ENCODE results near the gene ASB2.

The ASB2 gene

GRCh38 chr14:93960108-93960475, 16.3 kb downstream of the ASB2 start:
- peak; percentile 47 for DNase-seq

- DNase-seq, result peak; percentile 92
Measured at GRCh38 chr14:93959239-93960107, 16.9 kb downstream of the ASB2 start.

DNA sequence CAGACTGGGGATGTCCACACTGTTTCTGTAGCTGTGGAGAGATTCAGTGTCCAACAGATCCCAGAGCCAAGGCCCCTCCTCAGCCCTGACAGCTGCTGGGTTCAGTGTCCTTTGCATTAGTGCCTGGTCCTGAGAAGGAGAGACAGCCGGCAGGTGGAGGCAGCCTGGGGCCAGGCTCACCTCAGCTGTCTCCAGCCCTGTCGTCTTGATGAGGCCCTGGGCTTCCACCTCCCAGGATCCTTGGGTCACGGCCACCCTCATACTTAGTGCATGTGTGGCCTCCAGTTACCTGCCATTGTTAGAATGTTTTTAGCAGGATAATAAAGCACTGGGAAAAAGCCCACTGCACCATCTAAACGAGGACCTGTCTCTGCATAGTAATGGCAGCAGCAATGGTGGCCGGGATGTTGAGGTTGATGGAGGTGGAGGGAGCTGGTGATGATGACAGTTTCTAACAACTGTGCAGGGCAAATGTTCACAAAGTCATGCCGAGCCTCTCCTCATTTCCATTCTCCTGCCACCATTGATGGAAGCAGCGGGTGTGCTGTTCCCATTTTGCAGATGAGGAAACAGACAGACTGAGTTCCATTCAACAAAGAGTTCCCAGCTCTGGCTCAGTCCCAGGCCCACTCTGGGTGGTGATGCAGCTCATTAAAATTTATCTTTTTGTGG, 17.7 kb downstream of the ASB2 start:
- no peak for DNase-seq

DNA sequence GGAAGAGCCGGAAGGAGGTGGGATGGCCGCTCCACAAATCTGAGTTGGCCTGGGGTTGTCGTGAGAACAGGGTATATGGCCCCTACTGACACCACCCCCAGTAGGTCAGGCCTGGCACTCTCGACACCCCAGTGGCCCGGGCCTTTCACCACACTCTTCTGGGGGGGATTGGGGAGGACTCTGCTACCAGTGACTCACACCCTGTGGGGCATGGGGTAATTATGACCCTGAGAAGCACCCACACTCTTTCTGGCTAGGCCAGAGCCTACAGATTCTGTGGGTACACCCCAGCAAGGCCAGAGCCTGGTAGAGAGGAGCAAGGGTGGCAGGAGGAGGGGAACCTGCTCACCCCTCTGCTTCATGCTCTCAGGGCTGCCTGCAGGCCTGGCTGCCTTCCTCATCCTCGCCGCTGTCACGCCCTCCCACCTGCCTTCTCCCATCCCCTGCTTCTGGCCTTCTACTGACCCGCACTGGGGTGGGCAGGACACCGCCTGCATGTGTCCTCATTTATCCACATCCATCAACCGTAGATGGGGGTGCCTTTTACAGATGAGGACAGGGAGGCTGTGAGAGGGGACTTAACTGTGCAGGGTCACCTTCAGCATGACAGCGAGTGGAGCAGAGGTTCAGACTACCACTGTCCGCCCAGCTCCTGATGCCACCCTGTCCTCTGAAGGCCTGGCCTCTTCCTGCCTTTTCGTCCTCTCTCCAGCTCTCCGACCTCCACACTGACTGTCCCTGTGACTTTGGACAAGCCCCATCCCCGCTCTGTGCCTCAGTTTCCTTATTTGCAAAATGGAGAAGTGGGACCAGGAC, 18.4 kb downstream of the ASB2 start:
- DNase-seq, result no peak

- peak; percentile 21 for DNase-seq
Measured at GRCh38 chr14:93957333-93957710, 19.0 kb downstream of the ASB2 start.

- DNase-seq, result peak; percentile 45
Measured at GRCh38 chr14:93956514-93957332, 19.6 kb downstream of the ASB2 start.

DNA sequence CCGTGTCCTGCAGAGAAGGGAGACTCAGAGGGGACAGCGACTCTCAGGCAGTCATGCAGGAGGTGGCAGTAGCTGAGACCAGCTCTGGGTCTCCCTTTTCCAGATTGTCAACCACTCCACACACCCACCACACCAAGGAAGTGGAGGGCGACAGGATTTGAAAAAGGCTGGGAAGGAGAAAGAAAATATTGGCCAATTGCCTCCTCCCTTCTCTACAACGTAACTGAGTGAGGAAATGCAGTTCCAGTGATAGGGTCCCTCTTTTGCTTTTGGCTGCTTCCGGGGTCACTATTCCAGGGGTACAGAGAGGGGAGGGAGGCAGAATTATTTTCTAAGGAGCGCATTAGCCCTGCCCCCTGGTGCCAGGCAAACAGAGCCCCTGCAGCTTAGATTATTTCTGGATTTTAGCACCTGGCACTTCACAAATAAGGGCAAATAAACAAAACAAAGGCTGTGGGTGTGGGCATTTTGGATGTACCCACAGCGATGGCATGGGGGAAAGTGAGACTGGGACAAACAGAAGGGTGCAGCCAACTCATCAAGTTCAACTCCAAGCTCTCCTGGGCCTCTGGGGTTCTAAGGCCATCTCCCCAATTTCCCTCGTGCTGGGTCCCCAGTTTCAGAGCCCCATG, 20.4 kb downstream of the ASB2 start:
- no peak for DNase-seq

- peak; percentile 66 for DNase-seq
Measured at GRCh38 chr14:93954900-93955849, 21.2 kb downstream of the ASB2 start.

GRCh38 chr14:93954516-93954830, 21.9 kb downstream of the ASB2 start:
- DNase-seq, result no peak

DNA sequence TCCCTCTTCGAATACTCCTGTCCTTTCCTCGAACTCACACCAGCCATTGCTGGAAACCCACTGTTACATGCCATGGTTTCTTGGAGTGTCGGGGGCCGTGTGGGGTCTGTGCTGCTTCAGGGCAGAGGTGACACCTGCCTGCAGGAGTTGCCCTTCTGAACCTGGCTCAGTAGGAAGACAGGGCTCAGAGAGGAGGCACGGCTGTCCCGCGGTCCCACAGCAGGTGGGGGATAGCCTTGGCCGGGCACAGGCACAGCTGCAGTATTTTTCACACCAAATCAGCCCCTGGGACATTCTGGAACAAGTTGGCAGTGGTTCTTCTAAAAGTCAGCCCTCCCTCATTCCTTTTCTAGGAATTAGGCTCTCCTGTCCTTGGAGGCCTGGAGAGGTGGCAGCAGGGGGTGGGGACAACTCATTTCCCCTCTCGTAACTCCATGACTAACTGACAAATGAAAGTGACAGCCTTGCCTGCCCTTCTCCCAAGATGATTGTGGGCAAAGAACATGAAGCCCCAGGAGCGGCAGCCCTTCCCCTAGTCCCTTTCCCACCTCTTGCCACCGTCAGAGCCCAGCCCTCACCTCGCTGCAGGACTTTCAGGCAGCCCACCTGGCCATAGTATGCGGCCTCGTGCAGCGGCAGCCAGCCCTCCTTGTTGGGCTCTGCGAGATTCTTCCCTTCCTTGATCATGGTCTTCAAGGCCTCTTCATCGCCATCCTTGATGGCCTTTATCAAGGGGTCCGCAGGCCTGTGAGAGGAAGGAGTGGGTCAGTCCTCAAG, 22.4 kb downstream of the ASB2 start:
- DNase-seq, result no peak

- DNase-seq, result no peak
Measured at GRCh38 chr14:93953263-93953662, 23.1 kb downstream of the ASB2 start.

GRCh38 chr14:93952829-93953228, 23.5 kb downstream of the ASB2 start:
- peak; percentile 34 for DNase-seq

- DNase-seq, result no peak
Measured at GRCh38 chr14:93951635-93952540, 24.5 kb downstream of the ASB2 start.

GRCh38 chr14:93950948-93951634, 25.3 kb downstream of the ASB2 start:
- DNase-seq, result no peak

- DNase-seq, result no peak
Measured at GRCh38 chr14:93949511-93950075, 26.8 kb downstream of the ASB2 start.

DNA sequence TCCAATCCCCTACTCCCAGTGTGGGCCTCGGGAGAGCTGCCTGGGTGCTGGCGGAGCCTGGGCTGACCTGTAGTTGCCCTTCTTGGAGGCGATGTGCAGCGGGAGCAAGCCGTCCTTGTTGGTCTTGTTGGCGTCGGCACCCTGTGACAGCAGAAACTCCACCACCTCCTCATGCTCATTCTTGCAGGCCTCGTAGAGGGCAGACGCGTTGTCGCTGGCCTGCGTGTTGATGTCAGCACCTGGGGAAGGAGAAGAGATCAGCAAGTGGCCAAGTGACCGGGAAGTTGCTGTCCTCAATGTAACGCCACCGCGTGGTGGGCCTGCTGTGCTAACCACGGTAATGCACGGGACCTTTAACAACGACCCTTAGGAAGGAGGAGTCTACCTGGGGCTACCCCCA, 29.1 kb downstream of the ASB2 start:
- DNase-seq, result no peak

DNA sequence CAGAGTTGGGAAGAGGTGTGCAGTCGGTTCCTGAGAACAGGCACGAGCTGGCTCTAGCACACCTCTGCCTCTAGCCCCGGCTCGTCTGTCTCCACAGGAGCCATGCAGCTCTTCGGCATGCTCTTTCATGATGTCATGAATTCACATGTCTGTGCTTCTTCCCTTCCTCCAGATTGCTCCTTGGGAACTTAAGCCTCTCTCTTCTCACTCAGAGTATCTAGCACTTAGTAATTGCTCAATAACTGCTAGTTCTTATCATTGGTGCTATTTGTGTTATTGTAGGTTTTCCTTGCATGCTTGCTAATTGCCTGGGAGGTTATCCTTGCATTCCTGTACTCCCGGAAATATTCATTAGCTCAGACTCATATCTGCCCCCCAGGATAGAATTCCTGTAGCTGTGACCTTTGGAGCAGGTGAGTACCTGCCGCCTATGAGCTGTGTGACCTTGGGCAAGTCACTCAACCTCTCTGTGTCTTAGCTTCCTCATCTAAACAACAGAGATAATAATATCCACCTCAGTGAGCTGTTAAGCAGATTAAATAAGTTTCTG, 29.8 kb downstream of the ASB2 start:
- DNase-seq, result no peak

- no peak for DNase-seq
Measured at GRCh38 chr14:93946104-93946503, 30.3 kb downstream of the ASB2 start.
